Mucosa of descending colon (tissue), 3 donors: ENCODE data around the gene SLC51B. TPM values are rescaled to one million over a fixed set of nuclear protein-coding genes. Genes with fewer than 3 reads are reported as not detected.
"Not testable (repeated sequence)": the region's sequence is repeated elsewhere in the genome, so short reads cannot be mapped to it uniquely, and the experiment has no call there.

Experiments used
- ATAC-seq: fragments of 200-7000 bp; cut with Tn5 transposase; one replicate; pipeline ENCODE4 v1.9.1; 2020; ENCODE audit warnings: mild to moderate bottlenecking, moderate library complexity
- DNase-seq, 3 donors: peaks; one replicate each; pipeline ENCODE4 v3.0.0-alpha.2; 2020
- H3K36me3 ChIP-seq: fragments of 200-600 bp; one replicate; pipeline ENCODE4 v1.8.0; 2021; ENCODE audit warnings: low read depth, mild to moderate bottlenecking
- H3K4me1 ChIP-seq: fragments of 200-600 bp; one replicate; pipeline ENCODE4 v1.8.0; 2021; ENCODE audit warnings: low read depth, mild to moderate bottlenecking
- H3K4me3 ChIP-seq: fragments of 200-600 bp; one replicate; pipeline ENCODE4 v1.8.0; 2021; ENCODE audit warnings: mild to moderate bottlenecking
- H3K9me3 ChIP-seq: fragments of 200-600 bp; one replicate; pipeline ENCODE4 v1.8.0; 2021; ENCODE audit warnings: mild to moderate bottlenecking
- intact Hi-C, 2 donors: fragments of 100-400 bp; cut with DNase I in 1 of 2; cut with micrococcal nuclease in 1 of 2; formaldehyde crosslinking; loops; one replicate each; pipeline versions ENCODE4 v1.11.0 to v1.11.1; 2022; cut with DNase I, micrococcal nuclease
- total RNA-seq, 3 donors: library from RNA; stranded (reverse); fragmentation: NEBNext Ultra II Directional in 2 of 3; extraction: Animal tissue kit (Norgen Biotek cat#: 25700) in 2 of 3; gene quantifications; one replicate each; pipeline versions ENCODE4 v1.2.1 to v1.2.4, GENCODE V29; 2021 to 2023
- TF ChIP-seq, protein P1 (sequence below): fragments of 200-600 bp; IDR thresholded peaks from one replicate; pipeline ENCODE4 v1.8.0; 2022; ENCODE audit warnings: antibody characterized with exemption, mild to moderate bottlenecking
- donor health status: DM: no; HTN: no; CAD: no; lungs with moderate emphysema.
- donor health status: DM: no; HTN: no; CAD: no.
- donor health status: DM: no; HTN: yes; CAD: no.

Gene SLC51B
- total RNA-seq, 3 donors from 2014 or later: 70.1 to 157 (median 76.2) TPM

DNA sequence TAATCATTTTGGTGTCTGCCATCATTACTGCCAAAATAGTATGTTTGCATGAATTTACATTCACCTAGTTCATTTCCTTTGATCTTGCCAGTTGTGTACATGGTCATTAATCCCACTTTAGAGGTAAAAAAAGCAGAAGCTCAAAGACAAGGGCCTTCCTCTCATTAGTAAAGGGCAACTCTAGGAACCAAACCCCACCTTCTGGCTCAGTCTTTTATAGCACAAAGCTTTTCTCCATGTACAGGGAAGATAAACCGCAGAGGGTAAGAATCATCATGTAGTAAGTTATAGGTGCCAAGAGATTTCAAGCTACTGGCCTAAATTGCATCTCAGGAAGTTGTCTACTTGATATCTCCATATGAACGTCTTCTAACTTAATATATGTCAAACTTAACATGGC, 36.2 kb upstream of the SLC51B start:
- intact Hi-C loops: no loop called here
- peaks cover 4% of the 10 kb centered on the region for H3K9me3 ChIP-seq
- H3K4me1 ChIP-seq: no peaks in the 10 kb centered on the region
- TF ChIP-seq, protein P1, sequence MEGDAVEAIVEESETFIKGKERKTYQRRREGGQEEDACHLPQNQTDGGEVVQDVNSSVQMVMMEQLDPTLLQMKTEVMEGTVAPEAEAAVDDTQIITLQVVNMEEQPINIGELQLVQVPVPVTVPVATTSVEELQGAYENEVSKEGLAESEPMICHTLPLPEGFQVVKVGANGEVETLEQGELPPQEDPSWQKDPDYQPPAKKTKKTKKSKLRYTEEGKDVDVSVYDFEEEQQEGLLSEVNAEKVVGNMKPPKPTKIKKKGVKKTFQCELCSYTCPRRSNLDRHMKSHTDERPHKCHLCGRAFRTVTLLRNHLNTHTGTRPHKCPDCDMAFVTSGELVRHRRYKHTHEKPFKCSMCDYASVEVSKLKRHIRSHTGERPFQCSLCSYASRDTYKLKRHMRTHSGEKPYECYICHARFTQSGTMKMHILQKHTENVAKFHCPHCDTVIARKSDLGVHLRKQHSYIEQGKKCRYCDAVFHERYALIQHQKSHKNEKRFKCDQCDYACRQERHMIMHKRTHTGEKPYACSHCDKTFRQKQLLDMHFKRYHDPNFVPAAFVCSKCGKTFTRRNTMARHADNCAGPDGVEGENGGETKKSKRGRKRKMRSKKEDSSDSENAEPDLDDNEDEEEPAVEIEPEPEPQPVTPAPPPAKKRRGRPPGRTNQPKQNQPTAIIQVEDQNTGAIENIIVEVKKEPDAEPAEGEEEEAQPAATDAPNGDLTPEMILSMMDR: no peak
- H3K36me3 ChIP-seq: peaks cover 4% of the 10 kb centered on the region
- DNase-seq: no peak
- ATAC-seq: no peak
- H3K4me3 ChIP-seq: no peak overlapping the region

DNA sequence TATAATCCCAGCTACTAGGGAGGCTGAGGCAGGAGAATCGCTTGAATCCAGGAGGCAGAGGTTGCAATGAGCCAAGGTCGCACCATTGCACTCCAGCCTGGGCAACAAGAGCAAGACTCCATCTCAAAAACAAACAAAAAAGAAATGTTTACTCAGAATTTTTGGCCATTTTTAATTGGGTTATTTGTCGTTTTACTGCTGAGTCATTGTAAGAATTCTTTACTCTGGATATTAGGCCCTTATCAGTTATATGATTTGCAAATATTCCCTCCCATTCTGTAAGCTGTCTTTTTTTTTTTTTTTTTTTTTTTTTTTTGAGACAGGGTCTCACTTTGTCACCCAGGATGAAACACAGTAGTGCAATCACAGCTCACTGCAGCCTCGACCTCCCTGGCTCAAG, 34.0 kb upstream of the SLC51B start:
- H3K9me3 ChIP-seq, H3K4me3 ChIP-seq, DNase-seq, H3K4me1 ChIP-seq, ATAC-seq, intact Hi-C loops: not testable (repeated sequence)
- peaks cover 15% of the 10 kb centered on the region for H3K36me3 ChIP-seq

DNA sequence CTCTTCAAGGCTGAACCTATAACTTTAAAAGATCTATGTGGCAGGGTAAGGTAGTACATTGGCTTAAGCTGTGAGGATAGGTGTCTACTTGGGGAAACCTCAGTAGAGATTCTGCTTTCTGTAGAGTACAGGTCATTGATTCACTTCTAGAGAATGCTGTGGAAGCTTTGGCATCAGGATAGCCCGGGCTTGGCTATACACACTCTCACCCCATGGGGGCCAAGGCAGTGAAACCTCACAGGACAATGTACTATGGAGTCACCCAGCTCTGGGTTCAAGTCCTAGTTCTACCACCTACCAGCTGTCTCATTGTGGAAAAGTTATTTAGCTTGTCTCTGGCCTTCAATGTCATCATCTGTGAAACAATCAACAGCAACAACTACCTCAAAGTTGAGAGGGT, 24.8 kb upstream of the SLC51B start:
- TF ChIP-seq, protein P1: no peak
- H3K4me1 ChIP-seq: no peaks in the 10 kb centered on the region
- DNase-seq (no peak), ATAC-seq (no peak)
- peaks cover 7% of the 10 kb centered on the region for H3K36me3 ChIP-seq
- no peak overlapping the region for H3K4me3 ChIP-seq
- H3K9me3 ChIP-seq: no peaks in the 10 kb centered on the region
- intact Hi-C loops: no loop called here

DNA sequence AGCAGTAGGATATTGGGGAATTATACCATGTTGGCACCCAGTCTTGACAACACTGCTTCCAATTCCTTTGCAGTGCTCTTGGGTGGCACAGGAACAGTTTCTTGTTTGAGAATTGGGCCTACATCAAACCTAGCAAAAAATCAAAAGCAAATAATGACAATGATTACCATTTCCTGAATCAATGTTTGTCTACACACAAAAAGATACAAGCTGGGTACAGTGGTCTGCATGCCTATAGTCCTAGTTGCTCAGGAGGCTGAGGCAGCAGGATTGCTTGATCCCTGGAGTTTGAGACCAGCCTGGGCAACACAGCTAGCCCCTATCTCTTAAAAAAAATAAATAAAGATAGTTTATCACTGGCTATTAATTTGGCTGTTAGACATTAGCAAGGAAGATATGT, 23.7 kb upstream of the SLC51B start:
- Histone ChIP-seq H3K4me1 (no peaks in the 10 kb centered on the region), H3K4me3 (no peak overlapping the region), H3K36me3 (peaks cover 5% of the 10 kb centered on the region), H3K9me3 (no peaks in the 10 kb centered on the region)
- intact Hi-C loops: no loop called here
- TF ChIP-seq, protein P1: no peak
- DNase-seq (no peak), ATAC-seq (no peak)

DNA sequence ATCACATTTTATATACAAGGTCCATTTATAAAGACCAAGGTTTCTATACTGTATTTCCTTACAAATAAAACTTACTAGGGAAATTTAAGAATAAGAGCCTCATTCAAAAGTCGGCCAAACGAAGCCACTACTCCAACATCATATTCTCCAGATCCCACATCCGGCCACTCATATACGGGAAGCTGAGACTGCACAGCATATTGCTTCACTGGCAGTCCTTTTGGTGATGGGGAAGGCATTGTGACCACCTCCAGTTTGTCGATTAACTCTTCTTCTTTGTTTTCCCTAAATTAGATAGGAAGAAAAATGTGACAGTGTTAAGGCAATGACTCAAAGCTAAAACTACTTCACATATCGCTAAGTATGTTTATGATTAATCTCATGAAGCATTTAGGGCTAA, 18.4 kb upstream of the SLC51B start:
- TF ChIP-seq, protein P1: no peak
- H3K4me1 ChIP-seq: peaks cover 10% of the 10 kb centered on the region
- intact Hi-C loops: no loop called here
- no peaks in the 10 kb centered on the region for H3K9me3 ChIP-seq
- no peak overlapping the region for H3K4me3 ChIP-seq
- peaks cover 5% of the 10 kb centered on the region for H3K36me3 ChIP-seq
- no peak for ATAC-seq
- DNase-seq: no peak

DNA sequence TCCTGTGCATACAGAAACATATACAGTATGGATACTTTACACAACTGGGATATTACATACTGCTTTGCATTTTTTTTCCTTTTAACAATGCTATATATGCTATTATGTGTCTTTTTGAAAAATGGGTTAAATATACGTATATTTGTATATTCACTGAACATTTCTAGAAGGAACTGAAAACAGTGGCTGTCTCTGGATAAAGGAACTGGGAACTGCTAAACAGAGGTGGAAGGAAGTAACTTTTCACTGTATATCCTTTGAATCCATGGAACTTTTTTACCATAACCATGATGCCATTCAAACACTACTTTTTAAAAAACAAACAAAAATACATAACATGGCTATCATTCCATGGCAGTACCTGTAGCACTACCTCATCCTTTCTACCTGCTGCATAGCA, 17.6 kb upstream of the SLC51B start:
- Histone ChIP-seq H3K4me1 (peaks cover 10% of the 10 kb centered on the region), H3K4me3 (no peak overlapping the region), H3K9me3 (no peaks in the 10 kb centered on the region), H3K36me3 (peaks cover 5% of the 10 kb centered on the region)
- intact Hi-C loops: no loop called here
- no peak for ATAC-seq
- TF ChIP-seq, protein P1: no peak
- no peak for DNase-seq
